ENCODE data around the gene STK32B. TPM values are rescaled to one million over a fixed set of nuclear protein-coding genes. Genes with fewer than 3 reads are reported as not detected.
"Not testable (repeated sequence)": the region's sequence is repeated elsewhere in the genome, so short reads cannot be mapped to it uniquely, and the experiment has no call there.

Gene STK32B
- 0.20 TPM in 1 of 2 replicates, not detected in the other for total RNA-seq

DNA sequence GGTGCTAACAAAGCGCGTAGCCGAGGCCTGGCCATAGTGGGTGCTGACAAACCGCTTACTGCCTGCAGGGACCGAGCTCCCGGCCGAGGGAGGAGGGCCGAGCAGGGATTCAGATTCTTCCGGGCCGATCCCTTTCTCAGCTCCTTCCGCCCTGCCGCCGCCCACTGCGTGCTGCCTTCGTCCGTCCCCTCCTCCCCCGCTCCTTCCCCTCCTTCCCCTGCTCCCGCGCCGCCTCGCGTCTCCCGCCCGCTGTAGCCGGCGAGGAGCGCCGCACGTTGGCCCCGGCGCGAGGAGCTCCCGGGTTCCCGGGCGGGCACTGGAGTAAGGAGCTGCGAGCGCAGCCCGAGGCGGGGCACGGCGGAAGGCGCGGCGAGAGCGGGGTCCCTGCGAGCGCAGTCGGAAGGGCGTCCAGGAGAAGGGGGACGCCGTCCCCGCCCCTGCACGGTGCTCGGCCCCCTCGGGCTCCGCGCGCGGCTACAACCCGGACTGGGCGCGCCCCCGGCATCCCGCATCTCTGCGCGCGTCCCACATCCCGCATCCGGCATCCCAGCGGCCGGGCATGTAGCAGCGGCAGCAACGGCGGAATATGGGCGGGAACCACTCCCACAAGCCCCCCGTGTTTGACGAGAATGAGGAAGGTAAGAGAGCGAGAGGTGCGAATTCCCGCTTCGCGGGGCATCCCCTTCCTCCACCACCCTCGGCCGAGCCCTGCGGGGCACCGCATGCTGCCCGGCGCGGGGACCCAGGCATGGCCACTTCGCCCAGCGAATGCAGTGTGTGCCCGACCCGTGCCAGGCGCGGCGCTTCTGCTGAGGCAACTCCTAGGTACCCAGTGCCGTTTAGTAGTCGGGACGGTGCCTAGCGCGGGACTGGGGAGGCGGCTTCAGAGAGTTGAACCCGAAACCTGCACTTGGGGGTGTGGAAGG lies at the start of gene STK32B:
TSS of gene STK32B (plus strand) at position 203 of the 926 bp plus-strand sequence.
- Mint-ChIP-seq H3K27me3 (peaks cover 31% of the 10 kb centered on the region), H3K9me3 (no peaks in the 10 kb centered on the region), H3K36me3 (ENCODE audit: low read depth) (no peaks in the 10 kb centered on the region), H3K4me3 (peak within 1 kb of the TSS; percentile 81), H3K4me1 (peaks cover 17% of the 10 kb centered on the region), H3K27ac (no peak within 1 kb of the TSS)
- intact Hi-C loops (cut with micrococcal nuclease), result loop anchor here (2.0 to 5.0 kb wide), 2 partner anchors 189 to 409 kb away; no protein-coding TSS in a partner anchor
- CTCF ChIA-PET, result interaction anchor here (1.5 kb wide), 1 partner anchor 761 kb away, joined by 4 read pairs; no protein-coding TSS in a partner anchor
- DNase-seq, result no peak
- ATAC-seq (ENCODE audit: low read depth), result peak; percentile 28
- TF ChIP-seq, protein P1, sequence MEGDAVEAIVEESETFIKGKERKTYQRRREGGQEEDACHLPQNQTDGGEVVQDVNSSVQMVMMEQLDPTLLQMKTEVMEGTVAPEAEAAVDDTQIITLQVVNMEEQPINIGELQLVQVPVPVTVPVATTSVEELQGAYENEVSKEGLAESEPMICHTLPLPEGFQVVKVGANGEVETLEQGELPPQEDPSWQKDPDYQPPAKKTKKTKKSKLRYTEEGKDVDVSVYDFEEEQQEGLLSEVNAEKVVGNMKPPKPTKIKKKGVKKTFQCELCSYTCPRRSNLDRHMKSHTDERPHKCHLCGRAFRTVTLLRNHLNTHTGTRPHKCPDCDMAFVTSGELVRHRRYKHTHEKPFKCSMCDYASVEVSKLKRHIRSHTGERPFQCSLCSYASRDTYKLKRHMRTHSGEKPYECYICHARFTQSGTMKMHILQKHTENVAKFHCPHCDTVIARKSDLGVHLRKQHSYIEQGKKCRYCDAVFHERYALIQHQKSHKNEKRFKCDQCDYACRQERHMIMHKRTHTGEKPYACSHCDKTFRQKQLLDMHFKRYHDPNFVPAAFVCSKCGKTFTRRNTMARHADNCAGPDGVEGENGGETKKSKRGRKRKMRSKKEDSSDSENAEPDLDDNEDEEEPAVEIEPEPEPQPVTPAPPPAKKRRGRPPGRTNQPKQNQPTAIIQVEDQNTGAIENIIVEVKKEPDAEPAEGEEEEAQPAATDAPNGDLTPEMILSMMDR (IDR thresholded peaks at IDR 0.05), result no peak
- POLR2A ChIA-PET, result no interaction called here

DNA sequence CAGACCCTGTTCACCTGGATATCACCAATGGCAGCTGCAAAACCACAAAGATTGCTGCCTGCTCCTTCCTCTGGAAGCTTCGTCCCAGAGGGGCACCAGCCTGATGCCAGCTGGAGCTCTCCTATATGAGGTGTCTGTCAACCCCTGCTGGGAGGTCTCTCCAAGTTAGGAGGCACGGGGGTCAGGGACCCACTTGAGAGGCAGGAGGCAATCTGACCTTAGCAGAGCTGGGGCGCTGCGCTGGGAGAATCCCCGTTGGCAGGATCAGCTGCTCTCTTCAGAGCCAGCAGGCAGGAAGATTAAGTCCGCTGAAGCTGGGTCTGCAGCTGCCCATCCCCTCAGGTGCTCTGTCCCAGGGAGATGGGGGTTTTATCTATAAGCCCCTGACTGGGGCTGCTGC lies 49.6 kb upstream of the STK32B start:
- DNase-seq; H3K9me3 Mint-ChIP-seq; H3K4me1 Mint-ChIP-seq; POLR2A ChIA-PET; H3K36me3 Mint-ChIP-seq (ENCODE audit: low read depth); H3K27ac Mint-ChIP-seq; intact Hi-C loops (cut with micrococcal nuclease); CTCF ChIA-PET; H3K4me3 Mint-ChIP-seq; ATAC-seq (ENCODE audit: low read depth): not testable (repeated sequence)
- peaks cover 15% of the 10 kb centered on the region for H3K27me3 Mint-ChIP-seq

DNA sequence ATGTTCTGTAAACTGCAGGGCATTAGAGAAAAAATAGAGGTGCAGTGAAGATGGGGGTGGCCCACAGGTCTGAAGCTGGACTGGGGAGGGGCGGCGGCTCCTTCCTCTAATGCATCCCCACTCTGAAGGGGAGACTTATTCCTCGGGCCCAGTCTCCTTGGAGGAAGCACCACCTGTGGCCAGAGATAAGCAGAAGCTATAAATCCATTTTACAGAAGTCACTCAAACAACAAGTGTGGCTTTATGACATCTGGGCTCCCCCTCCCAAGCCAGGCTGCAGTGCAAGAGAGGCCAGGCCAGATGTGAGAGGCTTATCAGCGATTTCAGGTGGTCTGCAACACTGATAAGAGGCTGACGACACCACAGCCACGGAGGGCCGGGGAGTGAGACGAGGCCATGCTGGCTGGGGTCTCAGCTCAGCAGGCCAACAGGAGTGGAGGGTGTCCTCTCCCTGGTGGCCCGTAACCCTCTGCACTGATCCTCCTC lies 47.9 kb upstream of the STK32B start:
- CTCF ChIA-PET, result no interaction called here
- Mint-ChIP-seq H3K4me1 (no peaks in the 10 kb centered on the region), H3K27me3 (peaks cover 17% of the 10 kb centered on the region), H3K4me3 (no peak overlapping the region), H3K27ac (no peak overlapping the region), H3K36me3 (ENCODE audit: low read depth) (no peaks in the 10 kb centered on the region), H3K9me3 (no peaks in the 10 kb centered on the region)
- POLR2A ChIA-PET, result interaction anchor here (0.6 kb wide), 1 partner anchor 27 kb away, joined by 3 read pairs; no protein-coding TSS in a partner anchor
- DNase-seq, result no peak
- no peak for ATAC-seq (ENCODE audit: low read depth)
- intact Hi-C loops (cut with micrococcal nuclease), result no loop called here
- TF ChIP-seq, protein P1 (IDR thresholded peaks at IDR 0.05), result no peak

DNA sequence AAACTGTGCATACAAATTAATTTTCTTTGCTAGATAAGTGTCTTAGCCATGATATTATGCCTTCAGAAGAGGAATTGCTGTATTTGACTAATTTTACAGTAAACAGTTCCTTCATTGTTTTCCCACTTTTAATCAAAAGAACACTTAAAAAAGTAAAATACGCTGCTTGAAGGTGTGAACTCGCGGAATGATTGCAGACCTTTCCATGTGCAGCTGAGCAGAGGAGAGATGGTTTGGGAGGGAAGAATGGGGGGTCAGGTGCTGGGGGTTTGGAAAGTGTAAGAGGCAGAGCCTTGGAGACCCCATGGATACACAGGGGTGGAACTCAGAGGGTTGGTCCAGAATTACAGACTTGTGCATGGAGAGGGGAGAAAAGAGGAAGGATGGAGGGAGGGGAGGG lies 47.4 kb upstream of the STK32B start:
- no peak for DNase-seq
- CTCF ChIA-PET, result no interaction called here
- intact Hi-C loops (cut with micrococcal nuclease), result no loop called here
- no peaks in the 10 kb centered on the region for H3K4me1 Mint-ChIP-seq
- H3K36me3 Mint-ChIP-seq (ENCODE audit: low read depth), result no peaks in the 10 kb centered on the region
- H3K4me3 Mint-ChIP-seq, result no peak overlapping the region
- no peaks in the 10 kb centered on the region for H3K9me3 Mint-ChIP-seq
- TF ChIP-seq, protein P1 (IDR thresholded peaks at IDR 0.05), result no peak
- no peak for ATAC-seq (ENCODE audit: low read depth)
- H3K27me3 Mint-ChIP-seq, result peaks cover 18% of the 10 kb centered on the region
- POLR2A ChIA-PET, result no interaction called here
- no peak overlapping the region for H3K27ac Mint-ChIP-seq

DNA sequence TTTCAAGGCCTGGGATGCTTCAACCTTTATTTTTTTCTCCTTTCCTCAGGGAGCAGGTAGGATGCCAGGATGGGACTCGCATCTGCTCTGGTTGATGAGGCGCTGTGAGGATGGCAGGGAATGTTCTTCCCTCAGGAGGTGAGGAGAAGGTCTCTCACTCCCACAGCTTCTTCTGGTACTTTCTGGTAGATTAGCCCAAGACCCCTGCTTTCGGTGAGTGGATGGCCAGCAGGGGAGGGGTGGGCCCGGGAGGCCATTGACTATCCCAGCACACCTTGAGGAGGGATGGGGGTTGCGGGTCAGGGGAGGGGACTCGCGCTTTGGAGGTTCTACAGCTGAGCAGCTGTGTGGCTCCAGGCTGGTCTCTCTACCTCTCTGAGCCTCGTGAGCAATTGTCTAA lies 46.8 kb upstream of the STK32B start:
- Mint-ChIP-seq H3K27ac (no peak overlapping the region), H3K4me1 (no peaks in the 10 kb centered on the region), H3K27me3 (peaks cover 22% of the 10 kb centered on the region), H3K36me3 (ENCODE audit: low read depth) (no peaks in the 10 kb centered on the region), H3K4me3 (no peak overlapping the region), H3K9me3 (peaks cover 3% of the 10 kb centered on the region)
- no peak for ATAC-seq (ENCODE audit: low read depth)
- TF ChIP-seq, protein P1 (IDR thresholded peaks at IDR 0.05), result no peak
- DNase-seq, result no peak
- POLR2A ChIA-PET, result no interaction called here
- CTCF ChIA-PET, result no interaction called here
- intact Hi-C loops (cut with micrococcal nuclease), result no loop called here

DNA sequence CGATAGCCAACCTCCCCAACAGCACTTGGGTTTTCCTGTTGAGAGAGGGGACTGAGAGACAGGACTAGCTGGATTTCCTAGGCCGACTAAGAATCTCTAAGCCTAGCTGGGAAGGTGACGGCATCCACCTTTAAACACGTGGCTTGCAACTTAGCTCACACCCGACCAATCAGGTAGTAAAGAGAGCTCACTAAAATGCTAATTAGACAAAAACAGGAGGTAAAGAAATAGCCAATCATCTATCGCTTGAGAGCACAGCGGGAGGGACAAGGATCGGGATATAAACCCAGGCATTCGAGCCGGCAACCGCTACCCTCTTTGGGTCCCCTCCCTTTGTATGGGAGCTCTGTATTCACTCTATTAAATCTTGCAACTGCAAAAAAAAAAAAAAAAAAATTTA lies 44.3 kb upstream of the STK32B start:
- H3K4me3 Mint-ChIP-seq; H3K9me3 Mint-ChIP-seq; H3K4me1 Mint-ChIP-seq; DNase-seq; H3K36me3 Mint-ChIP-seq (ENCODE audit: low read depth); CTCF ChIA-PET; intact Hi-C loops (cut with micrococcal nuclease); POLR2A ChIA-PET; H3K27ac Mint-ChIP-seq; ATAC-seq (ENCODE audit: low read depth): not testable (repeated sequence)
- H3K27me3 Mint-ChIP-seq, result peaks cover 28% of the 10 kb centered on the region

Data from activated B cell treated with CpG ODN at 0.5 μM for 24 hours (primary cell).